ENCODE data around the gene ATF6B.
"Not testable (repeated sequence)": the region's sequence is repeated elsewhere in the genome, so short reads cannot be mapped to it uniquely, and the experiment has no call there.

Gene ATF6B

DNA sequence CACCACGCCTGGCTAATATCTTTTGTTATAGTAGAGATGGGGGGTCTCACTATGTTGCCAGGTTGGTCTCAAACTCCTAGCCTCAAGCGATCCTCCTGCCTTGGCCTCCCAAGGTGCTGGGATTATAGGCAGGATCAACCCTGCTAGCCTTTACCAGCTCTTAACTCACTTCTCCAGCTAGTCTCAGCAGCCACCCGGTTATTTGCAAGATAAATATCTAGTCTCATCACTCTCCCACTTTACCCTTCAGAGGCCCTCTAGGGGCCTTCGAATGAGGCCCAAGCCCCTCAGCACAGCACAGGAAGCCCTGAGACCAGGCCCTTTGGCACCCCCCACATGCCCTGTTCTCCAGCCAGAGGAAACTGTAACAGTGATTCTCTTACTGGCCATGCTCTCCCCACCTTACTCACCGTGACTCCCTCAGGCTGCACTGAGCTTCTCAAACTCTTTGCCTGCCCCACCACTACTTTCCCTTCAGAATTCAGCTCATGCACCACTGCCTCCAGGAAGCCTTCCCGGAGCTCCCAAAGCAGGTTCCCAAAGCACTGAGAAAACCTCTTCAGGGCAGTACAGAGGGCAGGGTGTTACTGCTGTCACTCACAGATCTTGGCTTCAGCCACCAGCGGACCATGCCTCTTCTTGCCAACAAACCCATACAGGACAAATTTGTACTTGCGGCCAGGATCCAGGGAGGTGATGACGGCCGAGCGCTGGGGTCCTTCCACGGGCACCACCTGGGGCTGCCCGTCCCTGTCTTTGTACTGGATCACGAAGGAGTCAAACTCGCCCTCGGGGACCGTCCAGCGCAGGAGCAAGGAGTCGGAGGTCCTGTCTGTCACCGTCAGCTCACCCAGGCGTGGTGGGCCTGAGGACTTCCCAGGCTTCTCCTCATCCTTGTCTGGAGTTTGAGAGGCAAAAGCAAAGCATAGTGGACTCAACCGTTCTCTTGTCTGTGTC, 44.0 kb downstream of the ATF6B start:
- DNase-seq (ENCODE audit: low read depth in 1 of 2, low spot score in 1 of 2) = no peak

DNA sequence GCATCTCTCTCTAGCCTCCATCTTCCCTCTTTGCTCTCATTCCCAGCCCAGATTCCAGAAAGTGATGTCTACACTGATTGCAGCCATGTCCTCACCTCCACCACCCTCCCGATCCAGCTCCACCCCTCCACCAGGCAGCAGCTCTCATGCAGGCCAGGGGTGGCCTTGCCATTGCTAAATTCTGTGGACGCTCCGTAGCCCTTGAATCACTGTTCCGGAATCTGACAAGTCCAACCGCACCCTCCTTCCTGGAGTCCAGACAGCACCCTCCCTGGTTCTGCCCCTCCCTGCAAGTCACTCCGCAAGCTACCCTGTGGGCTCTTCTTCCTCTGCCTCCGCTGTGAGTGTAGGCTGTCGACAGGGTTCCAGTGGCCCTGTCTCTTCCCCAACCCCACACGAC, 45.1 kb downstream of the ATF6B start:
- no peak for DNase-seq (ENCODE audit: low read depth in 1 of 2, low spot score in 1 of 2)

DNA sequence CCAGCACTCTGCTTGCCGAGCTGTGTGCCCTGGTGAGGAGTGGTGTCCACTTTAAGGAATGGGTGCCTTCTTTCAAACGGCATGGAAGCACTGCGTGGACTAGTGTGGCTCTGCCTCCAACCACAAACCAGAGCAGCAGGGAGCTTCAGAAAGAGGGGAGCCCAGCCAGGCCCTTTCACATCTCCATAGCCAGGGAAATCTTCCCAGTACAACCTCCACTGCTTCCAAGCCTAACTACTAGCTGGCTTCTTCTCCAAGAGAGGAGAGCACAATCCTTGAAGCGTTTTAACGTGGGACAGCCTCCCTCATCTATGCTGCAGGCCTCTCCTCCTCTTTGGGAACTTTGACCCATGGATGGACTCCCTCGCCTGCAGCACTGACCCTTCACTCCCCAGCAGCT, 45.6 kb downstream of the ATF6B start:
- no peak for DNase-seq (ENCODE audit: low read depth in 1 of 2, low spot score in 1 of 2)

DNA sequence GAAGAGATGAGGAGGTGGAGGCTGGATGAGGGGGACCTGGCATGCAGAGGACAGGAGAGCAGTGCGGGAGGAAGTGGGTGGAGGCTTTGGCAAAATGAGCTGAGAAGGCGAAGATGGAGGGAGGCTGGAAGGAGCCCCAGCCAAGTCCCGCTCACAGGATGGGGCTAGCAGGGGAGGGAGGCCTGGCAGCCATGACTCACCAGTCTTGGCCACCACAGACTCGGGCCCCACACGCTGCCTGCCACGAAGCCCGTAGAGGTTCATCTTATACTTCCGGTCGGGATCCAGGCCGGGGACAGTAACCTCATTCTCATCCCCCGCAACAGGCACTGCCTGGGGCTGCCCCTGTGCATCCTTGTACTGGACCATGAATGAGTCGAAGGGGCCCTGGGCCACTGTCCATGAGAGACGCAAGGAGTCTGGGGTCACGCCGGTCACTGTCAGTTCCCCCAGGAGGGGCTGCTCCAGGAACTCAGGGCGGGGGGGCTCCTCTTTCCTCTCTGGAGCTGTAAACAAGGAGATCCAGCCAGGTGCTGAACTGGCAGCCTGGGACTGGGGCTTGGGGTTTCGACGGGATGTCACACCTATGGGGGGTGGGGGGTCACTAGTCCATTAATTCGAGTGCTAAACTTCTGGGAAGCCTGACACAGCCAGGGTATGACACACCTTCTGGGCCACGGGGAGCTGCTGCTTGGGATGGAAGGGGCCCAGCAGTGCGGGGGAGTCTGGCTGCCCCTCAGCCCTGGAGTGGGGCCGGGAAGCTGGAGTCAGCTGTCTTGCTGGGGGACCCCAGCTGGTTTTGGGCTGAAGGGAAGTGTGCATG, 46.7 kb downstream of the ATF6B start:
- DNase-seq (ENCODE audit: low read depth in 1 of 2, low spot score in 1 of 2) = no peak

- DNase-seq (ENCODE audit: low read depth in 1 of 2, low spot score in 1 of 2) = no peak
Observed at GRCh38 chr6:32079566-32080290, 48.3 kb downstream of the ATF6B start.

DNA sequence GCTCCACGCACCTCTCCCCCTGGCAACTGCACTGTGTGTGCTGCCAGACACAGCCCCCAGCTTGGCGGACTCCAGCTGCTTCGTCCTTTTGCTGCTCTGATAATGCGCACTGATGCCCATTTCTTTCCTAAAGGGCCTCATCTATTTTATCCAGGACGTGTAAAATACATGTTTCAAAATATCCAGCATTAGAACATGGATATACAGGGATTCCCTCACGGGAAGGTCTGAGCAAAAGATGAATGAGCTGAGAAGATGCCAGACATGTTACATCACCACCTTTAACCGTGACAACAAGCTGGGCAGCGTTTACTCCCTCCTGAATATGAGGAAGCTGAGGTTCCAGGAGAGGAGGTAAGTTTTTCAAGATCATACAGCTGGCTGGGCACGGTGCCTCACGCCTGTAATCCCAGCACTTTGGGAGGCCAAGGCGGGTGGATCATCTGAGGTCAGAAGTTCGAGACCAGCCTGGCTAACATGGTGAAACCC, 51.7 kb downstream of the ATF6B start:
- no peak for DNase-seq (ENCODE audit: low read depth in 1 of 2, low spot score in 1 of 2)

DNA sequence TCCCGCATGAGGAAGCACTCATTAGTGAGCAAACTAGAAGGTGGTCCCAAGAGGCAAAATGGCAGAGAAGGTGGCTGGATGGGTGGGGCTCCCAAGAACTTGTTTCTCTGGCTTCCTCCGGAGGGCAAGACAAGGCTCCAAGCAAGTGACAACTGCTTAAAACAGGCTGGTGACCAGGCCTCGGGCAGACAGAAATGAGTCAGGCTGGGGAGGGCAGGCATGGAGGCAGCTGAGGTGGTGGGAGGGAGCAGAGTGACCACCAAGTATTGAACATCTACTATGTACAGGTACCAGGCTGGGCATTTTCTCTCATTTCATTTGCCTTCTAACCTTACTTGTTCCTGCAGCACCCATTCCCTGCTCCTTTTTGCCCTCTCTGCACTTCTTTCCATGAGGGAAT, 52.3 kb downstream of the ATF6B start:
- DNase-seq (ENCODE audit: low read depth in 1 of 2, low spot score in 1 of 2) = no peak

DNA sequence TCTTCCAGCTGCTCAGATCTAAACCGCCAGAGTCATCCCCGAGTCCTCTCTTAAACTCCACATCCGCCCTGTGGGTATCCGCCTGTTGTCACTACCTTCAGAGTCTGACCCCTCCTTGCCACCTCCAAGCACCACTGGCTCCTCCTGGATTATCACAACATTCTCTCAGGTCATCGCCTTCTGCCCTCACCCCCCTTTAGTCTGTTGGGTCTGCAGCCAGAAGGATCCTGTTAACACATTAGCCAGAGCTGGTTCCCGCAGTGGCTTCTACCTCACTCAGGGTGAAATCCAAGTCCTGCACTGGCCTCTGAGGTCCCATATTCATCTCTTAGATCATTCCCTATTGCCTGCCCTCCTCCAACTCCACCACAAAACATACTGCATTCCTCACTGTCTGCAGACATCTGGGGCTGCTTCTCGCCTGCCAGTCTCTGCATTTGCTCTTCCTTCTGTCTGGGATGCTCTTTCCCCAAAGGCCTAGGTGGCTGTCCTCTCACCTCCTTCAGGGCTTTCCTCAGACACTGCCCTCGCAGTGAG, 53.0 kb downstream of the ATF6B start:
- no peak for DNase-seq (ENCODE audit: low read depth in 1 of 2, low spot score in 1 of 2)

GRCh38 chr6:32073613-32074012, 54.4 kb downstream of the ATF6B start:
- DNase-seq (ENCODE audit: low read depth in 1 of 2, low spot score in 1 of 2) = no peak

- DNase-seq (ENCODE audit: low read depth in 1 of 2, low spot score in 1 of 2) = no peak
Observed at GRCh38 chr6:32073101-32073500, 54.9 kb downstream of the ATF6B start.

GRCh38 chr6:32070814-32071543, 57.1 kb downstream of the ATF6B start:
- DNase-seq (ENCODE audit: low read depth in 1 of 2, low spot score in 1 of 2) = no peak

- DNase-seq (ENCODE audit: low read depth in 1 of 2, low spot score in 1 of 2) = no peak
Observed at GRCh38 chr6:32069878-32070515, 58.0 kb downstream of the ATF6B start.

DNA sequence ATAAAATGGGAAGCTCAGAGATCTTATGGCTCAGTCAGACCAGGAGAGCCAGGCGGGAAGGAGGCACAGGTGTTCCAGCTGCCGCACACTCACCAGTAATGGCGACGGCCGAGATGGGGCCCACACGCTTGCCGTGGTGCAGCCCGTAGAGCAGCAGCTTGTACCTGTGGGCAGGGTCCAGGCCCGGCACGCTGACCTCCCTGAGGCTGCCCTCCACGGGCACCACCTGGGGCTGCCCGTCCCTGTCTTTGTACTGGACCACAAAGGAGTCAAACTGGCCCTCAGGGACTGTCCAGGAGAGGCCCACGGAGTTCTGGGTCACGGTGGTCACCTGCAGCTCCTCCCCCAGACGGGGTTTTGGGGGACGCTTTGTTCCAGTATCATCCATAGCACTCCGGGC, 58.6 kb downstream of the ATF6B start:
- no peak for DNase-seq (ENCODE audit: low read depth in 1 of 2, low spot score in 1 of 2)

DNA sequence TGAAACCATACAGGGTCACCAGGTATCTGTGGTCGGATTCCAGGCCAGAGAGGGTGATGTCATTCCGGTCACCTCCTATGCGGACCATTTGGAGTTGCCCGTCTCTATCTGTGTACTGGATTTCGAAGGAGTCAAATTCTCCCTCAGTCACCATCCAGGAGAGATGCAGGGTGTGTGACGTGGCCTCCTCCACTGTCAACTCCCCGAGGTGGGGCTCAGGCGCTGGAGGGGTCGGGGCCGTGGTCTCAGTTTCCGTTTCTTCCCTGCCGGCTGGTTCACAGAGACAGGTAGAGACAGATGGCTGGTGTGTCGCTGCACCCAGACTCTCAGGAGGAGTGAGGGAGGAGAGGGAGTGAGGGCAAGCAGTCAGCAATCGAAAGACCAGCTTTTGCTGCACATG, 59.2 kb downstream of the ATF6B start:
- no peak for DNase-seq (ENCODE audit: low read depth in 1 of 2, low spot score in 1 of 2)

DNA sequence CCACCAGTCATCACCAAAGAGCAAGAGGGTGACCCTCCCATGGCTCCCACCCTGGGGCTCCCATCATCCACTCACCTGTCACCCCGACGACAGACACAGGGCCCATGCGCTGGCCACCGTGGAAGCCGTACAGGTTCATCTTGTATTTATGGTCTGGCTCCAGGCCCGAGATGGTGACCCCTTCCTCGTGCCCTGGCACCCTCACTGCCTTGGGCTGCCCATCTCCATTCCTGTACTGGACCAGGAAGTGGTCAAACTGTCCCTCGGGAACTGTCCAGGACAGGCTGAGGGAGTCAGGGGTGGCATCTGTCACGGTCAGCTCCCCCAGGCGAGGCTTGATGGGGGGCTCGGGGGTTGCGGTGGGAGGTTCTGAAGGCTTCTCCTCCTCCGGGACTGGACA, 59.7 kb downstream of the ATF6B start:
- DNase-seq (ENCODE audit: low read depth in 1 of 2, low spot score in 1 of 2) = not testable (repeated sequence)

DNA sequence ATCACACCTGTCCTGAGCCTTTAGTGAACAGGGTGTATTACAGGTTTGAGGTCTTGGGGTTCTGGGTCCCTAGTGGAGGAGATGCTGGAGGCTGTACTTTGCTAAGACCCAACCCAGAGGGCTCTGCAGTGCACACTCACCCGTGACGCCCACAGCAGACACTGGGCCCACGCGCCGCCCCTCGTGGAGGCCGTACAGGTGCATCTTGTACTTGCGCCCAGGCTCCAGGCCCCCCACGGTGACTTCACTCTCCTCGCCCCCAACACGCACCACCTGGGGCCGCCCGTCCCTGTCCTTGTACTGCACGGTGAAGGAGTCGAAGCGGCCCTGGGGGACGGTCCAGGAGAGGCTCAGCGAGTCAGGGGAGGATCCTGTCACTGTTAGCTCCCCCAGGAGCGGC, 60.5 kb downstream of the ATF6B start:
- not testable (repeated sequence) for DNase-seq (ENCODE audit: low read depth in 1 of 2, low spot score in 1 of 2)
